PC-9 (cell line): ENCODE data around the gene SHISA9. TPM values are rescaled to one million over a fixed set of nuclear protein-coding genes. Genes with fewer than 3 reads are reported as not detected.

Source experiments
- BruUV-seq: library from RNA; stranded (reverse); fragments of 400-500 nt; replicated peaks from 2 replicates; lab custom pipeline; 2021; lab: Mats Ljungman, UMichigan
- CTCF ChIA-PET: fragments of 300-600 bp; sonication (Branson Sonifier 250); formaldehyde crosslinking; loops from one replicate; lab custom pipeline; 2022; ENCODE audit warnings: antibody characterized with exemption; lab: Charles Lee
- POLR2A ChIA-PET: fragments of 300-600 bp; sonication (Branson Sonifier 250); formaldehyde crosslinking; loops from one replicate; lab custom pipeline; 2022; ENCODE audit warnings: antibody characterized with exemption; ENCODE audit not compliant: unreplicated experiment; lab: Charles Lee
- DNase-seq, 2 experiments: peaks; one replicate each; pipeline versions ENCODE4 v3.0.0 to v3.0.0-alpha.2; 2015 to 2022; ENCODE audit warnings: mixed read lengths in 1 of 2
- H2AFZ ChIP-seq: fragments of 200-600 bp; sonication (generic); 2 replicates; pipeline ENCODE4 v1.8.1; 2017; ENCODE audit warnings: antibody characterized with exemption
- H3F3A ChIP-seq: fragments of 200-600 bp; sonication (generic); 2 replicates; pipeline ENCODE4 v1.8.1; 2017; ENCODE audit warnings: antibody characterized with exemption, mild to moderate bottlenecking, low read depth; ENCODE audit not compliant: insufficient read depth
- H3K27ac ChIP-seq: fragments of 200-600 bp; sonication (generic); 2 replicates; pipeline ENCODE4 v1.6.1; 2016; ENCODE audit warnings: mixed run types
- H3K27me3 ChIP-seq: fragments of 200-600 bp; sonication (generic); 2 replicates; pipeline ENCODE4 v1.6.1; 2016; ENCODE audit warnings: low read depth, mixed run types; ENCODE audit not compliant: insufficient read depth
- H3K36me3 ChIP-seq: fragments of 200-600 bp; sonication (generic); 2 replicates; pipeline ENCODE4 v1.6.1; 2016; ENCODE audit warnings: low read depth, mixed run types
- H3K4me1 ChIP-seq: fragments of 200-600 bp; sonication (generic); replicated peaks from 2 replicates; pipeline ENCODE4 v1.6.1; 2016; ENCODE audit warnings: mixed run types; ENCODE audit not compliant: insufficient read depth
- H3K4me2 ChIP-seq: fragments of 200-600 bp; sonication (generic); 2 replicates; pipeline ENCODE4 v1.6.1; 2017; ENCODE audit warnings: mixed run types
- H3K4me3 ChIP-seq: fragments of 200-600 bp; sonication (generic); 2 replicates; pipeline ENCODE4 v1.6.1; 2016; ENCODE audit warnings: mixed run types
- H3K79me2 ChIP-seq: fragments of 200-600 bp; sonication (generic); 2 replicates; pipeline ENCODE4 v1.6.1; 2017; ENCODE audit warnings: low read depth, mixed run types
- H3K9me2 ChIP-seq: fragments of 200-600 bp; sonication (generic); 2 replicates; pipeline ENCODE4 v1.8.1; 2017; ENCODE audit warnings: mild to moderate bottlenecking; ENCODE audit not compliant: insufficient read depth
- H3K9me3 ChIP-seq: fragments of 200-600 bp; sonication (generic); 2 replicates; pipeline ENCODE4 v1.8.1; 2016; ENCODE audit warnings: low read depth; ENCODE audit not compliant: insufficient read depth
- H4K20me1 ChIP-seq: fragments of 200-600 bp; sonication (generic); 2 replicates; pipeline ENCODE4 v1.8.1; 2017; ENCODE audit not compliant: insufficient read depth
- EZH2 ChIP-seq: fragments of 200-600 bp; sonication (generic); IDR thresholded peaks from 2 replicates; pipeline ENCODE4 v1.8.0; 2017; ENCODE audit warnings: antibody characterized with exemption, low read depth
- intact Hi-C: fragments of 100-400 bp; cut with micrococcal nuclease; formaldehyde crosslinking; loops from one replicate; pipeline ENCODE4 v1.10.0; 2022; ENCODE audit not compliant: unreplicated experiment
- total RNA-seq: library from RNA; stranded (reverse); gene quantifications from 2 replicates; pipeline ENCODE4 v1.2.3, GENCODE V29; 2021
- TF ChIP-seq, protein P1 (sequence below): fragments of 200-600 bp; sonication (generic); conservative IDR thresholded peaks from 2 replicates; pipeline ENCODE4 v1.6.1; 2017; ENCODE audit warnings: mixed run types, antibody characterized with exemption, mild to moderate bottlenecking, moderate library complexity

SHISA9 gene
- total RNA-seq, 1 experiment from 2014 or later = 80.5 TPM

DNA sequence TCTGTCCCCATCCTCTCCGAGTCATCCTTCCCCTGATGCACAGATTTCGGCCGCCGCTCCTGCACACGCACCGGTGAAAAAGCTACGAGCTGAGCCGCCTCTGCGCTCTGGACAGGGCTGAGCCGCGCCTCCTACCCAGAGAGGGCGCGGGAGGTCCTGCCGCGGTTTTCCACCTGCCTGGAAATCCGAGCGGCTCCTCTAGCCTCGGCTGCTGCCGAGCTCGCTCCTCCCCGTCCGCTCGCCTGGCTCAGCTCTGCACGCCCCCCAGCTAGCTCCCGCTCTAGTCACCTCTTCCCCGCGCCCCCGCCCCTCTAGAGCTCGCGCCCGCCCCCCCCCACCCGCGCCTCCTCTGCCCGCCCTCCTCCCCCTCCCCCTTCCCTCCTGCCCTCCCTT is 198 bp upstream of the SHISA9 start:
- peaks cover 5% of the 10 kb centered on the region for H3K36me3 ChIP-seq
- H3K4me3 ChIP-seq = peak overlapping the region; percentile 94
- intact Hi-C loops = loop anchor here (5.0 to 10.0 kb wide), 3 partner anchors 76 to 806 kb away; no protein-coding TSS in a partner anchor
- POLR2A ChIA-PET = interaction anchor here (0.6 to 1.0 kb wide), 11 partner anchors 67 to 1019 kb away, joined by 3 to 27 read pairs (median 4); partner anchors contain the start of genes CPPED1 and ERCC4
- H3F3A ChIP-seq = peaks cover 29% of the 10 kb centered on the region
- H3K27me3 ChIP-seq = no peaks in the 10 kb centered on the region
- no TSS peak for BruUV-seq
- no peaks in the 10 kb centered on the region for H3K9me2 ChIP-seq
- H3K79me2 ChIP-seq = peaks cover 72% of the 10 kb centered on the region
- CTCF ChIA-PET = interaction anchor here (0.6 to 0.7 kb wide), 2 partner anchors 46 to 535 kb away, joined by 3 to 4 read pairs; no protein-coding TSS in a partner anchor
- no peak for TF ChIP-seq EZH2
- TF ChIP-seq, protein P1, sequence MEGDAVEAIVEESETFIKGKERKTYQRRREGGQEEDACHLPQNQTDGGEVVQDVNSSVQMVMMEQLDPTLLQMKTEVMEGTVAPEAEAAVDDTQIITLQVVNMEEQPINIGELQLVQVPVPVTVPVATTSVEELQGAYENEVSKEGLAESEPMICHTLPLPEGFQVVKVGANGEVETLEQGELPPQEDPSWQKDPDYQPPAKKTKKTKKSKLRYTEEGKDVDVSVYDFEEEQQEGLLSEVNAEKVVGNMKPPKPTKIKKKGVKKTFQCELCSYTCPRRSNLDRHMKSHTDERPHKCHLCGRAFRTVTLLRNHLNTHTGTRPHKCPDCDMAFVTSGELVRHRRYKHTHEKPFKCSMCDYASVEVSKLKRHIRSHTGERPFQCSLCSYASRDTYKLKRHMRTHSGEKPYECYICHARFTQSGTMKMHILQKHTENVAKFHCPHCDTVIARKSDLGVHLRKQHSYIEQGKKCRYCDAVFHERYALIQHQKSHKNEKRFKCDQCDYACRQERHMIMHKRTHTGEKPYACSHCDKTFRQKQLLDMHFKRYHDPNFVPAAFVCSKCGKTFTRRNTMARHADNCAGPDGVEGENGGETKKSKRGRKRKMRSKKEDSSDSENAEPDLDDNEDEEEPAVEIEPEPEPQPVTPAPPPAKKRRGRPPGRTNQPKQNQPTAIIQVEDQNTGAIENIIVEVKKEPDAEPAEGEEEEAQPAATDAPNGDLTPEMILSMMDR = no peak
- peak; percentile 79 to 89 for DNase-seq
- no peaks in the 10 kb centered on the region for H3K9me3 ChIP-seq
- peaks cover 52% of the 10 kb centered on the region for H3K4me1 ChIP-seq
- H3K27ac ChIP-seq = peak overlapping the region; percentile 99
- peak overlapping the region; percentile 85 for H3K4me2 ChIP-seq
- no peak overlapping the region; the same call in 1 of the 2 replicates for H2AFZ ChIP-seq
- peaks cover 31% of the 10 kb centered on the region for H4K20me1 ChIP-seq

DNA sequence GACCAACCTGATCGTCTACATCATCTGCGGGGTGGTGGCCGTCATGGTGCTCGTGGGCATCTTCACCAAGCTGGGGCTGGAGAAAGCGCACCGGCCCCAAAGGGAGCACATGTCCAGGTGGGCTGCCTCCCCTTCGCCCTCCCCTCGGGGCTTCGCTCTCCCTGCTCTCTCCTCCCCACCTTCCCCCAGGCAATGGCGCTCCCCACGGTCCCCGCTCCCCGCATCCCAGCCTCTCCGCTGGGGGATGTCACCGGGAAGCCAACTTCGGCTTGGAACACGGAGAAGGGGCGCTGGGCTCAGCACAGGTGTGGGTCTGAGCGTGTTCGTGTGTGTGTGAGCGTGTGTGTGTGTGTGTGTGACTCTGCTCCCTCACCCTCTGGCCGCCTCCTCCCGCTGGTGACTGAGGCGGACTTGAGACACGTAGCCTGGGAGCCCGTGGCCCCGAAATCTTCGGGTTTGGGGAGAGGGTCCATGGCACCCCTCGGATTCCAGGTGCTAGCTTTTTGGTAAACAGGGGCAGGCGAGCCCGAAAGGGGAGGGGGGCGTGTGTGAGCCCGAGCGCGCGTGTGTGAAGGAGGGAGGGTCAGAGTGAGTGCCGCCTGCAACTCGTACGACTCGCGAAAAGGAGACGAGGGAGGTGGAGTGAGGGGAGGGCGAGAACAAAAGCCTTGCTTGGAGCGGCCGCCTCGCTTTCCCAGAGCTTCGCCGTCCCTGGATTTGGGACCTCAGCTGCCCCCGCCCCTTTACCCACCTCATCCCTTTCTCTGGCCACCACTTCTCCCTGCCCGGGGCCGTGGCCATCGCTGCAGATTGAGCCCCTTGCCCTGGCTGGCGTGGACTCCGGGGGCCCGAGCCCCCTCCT is 1.3 kb downstream of the SHISA9 start:
- Histone ChIP-seq H3K27me3 (no peaks in the 10 kb centered on the region), H3K36me3 (peaks cover 9% of the 10 kb centered on the region), H3K27ac (peak overlapping the region; percentile 62), H3K79me2 (peaks cover 78% of the 10 kb centered on the region), H3K4me3 (peak overlapping the region; percentile 94), H2AFZ (peak overlapping the region; percentile 73; the same call in 1 of the 2 replicates), H3K4me1 (peaks cover 41% of the 10 kb centered on the region), H3F3A (peaks cover 23% of the 10 kb centered on the region), H4K20me1 (peaks cover 43% of the 10 kb centered on the region), H3K9me3 (no peaks in the 10 kb centered on the region), H3K9me2 (no peaks in the 10 kb centered on the region), H3K4me2 (peak overlapping the region; percentile 85)
- CTCF ChIA-PET = no interaction called here
- DNase-seq = peak; percentile 46 to 55
- intact Hi-C loops = loop anchor here (5.0 to 10.0 kb wide), 3 partner anchors 75 to 808 kb away; no protein-coding TSS in a partner anchor
- no peak for TF ChIP-seq EZH2
- TF ChIP-seq, protein P1 = no peak
- POLR2A ChIA-PET = interaction anchor here (0.5 to 1.0 kb wide), 5 partner anchors 21 to 414 kb away, joined by 3 to 12 read pairs (median 4); no protein-coding TSS in a partner anchor
- BruUV-seq = TSS peak; percentile 33

DNA sequence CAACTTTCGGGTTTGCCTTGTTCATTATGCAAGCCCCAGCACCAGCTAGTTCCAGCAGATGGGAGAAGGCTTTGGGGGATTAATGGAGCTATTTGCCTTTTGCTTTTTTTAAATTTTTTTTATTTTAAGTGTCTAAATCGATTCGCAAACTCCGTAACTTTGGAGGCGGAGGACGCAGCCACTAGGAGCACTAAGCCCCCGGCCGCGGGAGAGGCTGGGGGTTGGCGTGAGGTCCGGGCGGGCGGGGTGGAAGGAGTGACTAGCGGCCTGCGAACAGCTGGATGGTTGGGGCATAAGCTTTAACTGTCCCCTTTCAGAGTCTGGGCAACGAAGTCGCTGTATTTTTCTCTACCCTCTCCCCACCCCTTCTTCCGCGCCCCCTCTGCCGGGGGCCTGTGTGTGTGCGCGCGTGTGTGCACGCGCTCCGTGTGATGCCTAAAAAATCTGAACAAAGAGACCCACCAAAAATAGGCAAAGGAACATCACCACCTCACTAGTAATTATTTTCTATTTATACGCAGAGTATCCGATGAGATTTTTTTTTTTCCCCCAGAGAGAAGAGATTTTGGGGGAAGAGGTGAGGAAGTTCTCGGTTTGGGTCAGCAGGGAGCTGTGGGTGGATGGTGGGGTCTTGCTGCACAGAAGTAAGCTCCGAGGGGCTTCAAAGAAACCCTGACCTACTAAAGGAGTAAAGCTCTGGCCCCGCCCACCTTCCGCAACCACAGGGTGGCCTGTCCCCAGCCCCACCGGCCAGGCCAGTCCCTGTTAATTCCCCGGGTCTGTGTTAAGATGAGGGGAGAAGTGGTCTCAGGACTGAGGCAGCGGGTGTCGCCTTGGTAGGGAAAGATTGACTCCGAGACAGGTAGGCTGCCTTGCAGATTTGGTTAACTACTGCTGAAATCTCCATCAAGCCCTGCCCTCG is 2.3 kb downstream of the SHISA9 start:
- peak overlapping the region; percentile 45; the same call in 1 of the 2 replicates for H2AFZ ChIP-seq
- intact Hi-C loops = loop anchor here (5.0 to 10.0 kb wide), 3 partner anchors 74 to 809 kb away; no protein-coding TSS in a partner anchor
- no peaks in the 10 kb centered on the region for H3K9me3 ChIP-seq
- H4K20me1 ChIP-seq = peaks cover 52% of the 10 kb centered on the region
- POLR2A ChIA-PET = interaction anchor here (0.6 to 1.0 kb wide), 5 partner anchors 36 to 413 kb away, joined by 4 to 12 read pairs (median 7); no protein-coding TSS in a partner anchor
- H3K27me3 ChIP-seq = no peaks in the 10 kb centered on the region
- TF ChIP-seq EZH2 = no peak
- TF ChIP-seq, protein P1 = no peak
- CTCF ChIA-PET = no interaction called here
- peaks cover 80% of the 10 kb centered on the region for H3K79me2 ChIP-seq
- H3F3A ChIP-seq = peaks cover 14% of the 10 kb centered on the region
- no TSS peak for BruUV-seq
- H3K4me2 ChIP-seq = peak overlapping the region; percentile 85
- peak overlapping the region; percentile 62 for H3K27ac ChIP-seq
- peaks cover 16% of the 10 kb centered on the region for H3K36me3 ChIP-seq
- no peaks in the 10 kb centered on the region for H3K9me2 ChIP-seq
- DNase-seq = no peak
- H3K4me1 ChIP-seq = peaks cover 32% of the 10 kb centered on the region
- H3K4me3 ChIP-seq = peak overlapping the region; percentile 94
